HS-27A (cell line): ENCODE measurements around the gene DLX6.
"Not testable (repeated sequence)": the region's sequence is repeated elsewhere in the genome, so short reads cannot be mapped to it uniquely, and the experiment has no call there.

Source experiments
- DNase-seq: peaks from one replicate; pipeline ENCODE4 v3.0.0-alpha.2; 2012; ENCODE audit warnings: low read depth, missing footprints

DLX6 gene

GRCh38 chr7:97024209-97025129, 19.1 kb downstream of the DLX6 start, which contains the start of gene DLX5:
DLX5 (minus strand) TSS chr7:97024831; CDS start chr7:97024623, 208 bp downstream.
- DNase-seq, result no peak

GRCh38 chr7:97025130-97025499, 19.8 kb downstream of the DLX6 start:
- no peak for DNase-seq

- no peak for DNase-seq
These were observed 20.8 kb downstream of the DLX6 start for GRCh38 chr7:97025983-97026714.

- DNase-seq, result no peak
These were observed 21.5 kb downstream of the DLX6 start for GRCh38 chr7:97026715-97027426.

GRCh38 chr7:97027427-97028234, 22.3 kb downstream of the DLX6 start:
- DNase-seq, result peak; percentile 59

- not testable (repeated sequence) for DNase-seq
These were observed 29.0 kb downstream of the DLX6 start for GRCh38 chr7:97034213-97034852.

- no peak for DNase-seq
These were observed 34.2 kb downstream of the DLX6 start for GRCh38 chr7:97039374-97040065.

GRCh38 chr7:97043281-97043680, 37.9 kb downstream of the DLX6 start:
- no peak for DNase-seq
